ENCODE data around the gene DRC7. TPM values are rescaled to one million over a fixed set of nuclear protein-coding genes. Genes with fewer than 3 reads are reported as not detected.

Gene DRC7
- polyA plus RNA-seq, 1 of the 3 experiments (the other 2 are of a cell fraction) = 0.58 TPM

- CTCF ChIA-PET = interaction anchor here (1.5 kb wide), 2 partner anchors 37 to 109 kb away, joined by 4 to 7 read pairs; no protein-coding TSS in a partner anchor
- Histone ChIP-seq H3K9me3 (no peaks in the 10 kb centered on the region), H3K9me2 (no peaks in the 10 kb centered on the region), H3K9ac (no peak overlapping the region), H3K4me3 (ENCODE audit: low read depth in 2 of 2, low read length in 1 of 2) (no peak overlapping the region), H3K27me3 (ENCODE audit: insufficient read depth) (no peaks in the 10 kb centered on the region; the same call in 1 of the 2 replicates), H3K27ac (ENCODE audit: low read depth in 2 of 2, low read length in 1 of 2) (no peak overlapping the region), H2AFZ (ENCODE audit: low read depth) (no peak overlapping the region), H3K4me2 (no peak overlapping the region), H3K36me3 (replicated peaks in 1 of 2; ENCODE audit: control insufficient read depth in 1 of 2, insufficient read depth in 2 of 2, low read length in 1 of 2) (no peaks in the 10 kb centered on the region), H3K4me1 (ENCODE audit: control insufficient read depth in 1 of 2, insufficient read depth in 2 of 2, low read depth in 1 of 2, low read length in 1 of 2) (peaks cover 0 to 8% of the 10 kb centered on the region in 2 experiments; a peak in 1 of 4 replicates), H3F3A (replicated peaks; ENCODE audit: insufficient read depth) (no peaks in the 10 kb centered on the region), H3K79me2 (ENCODE audit: insufficient read depth) (no peaks in the 10 kb centered on the region), H4K20me1 (ENCODE audit: insufficient read depth) (no peaks in the 10 kb centered on the region)
- DNase-seq = no peak
- TF ChIP-seq SMC3 (IDR thresholded peaks at IDR 0.05; ENCODE audit: low read depth, low read length) (no peak), MEF2A (IDR thresholded peaks at IDR 0.05; ENCODE audit: borderline replicate concordance, low read depth) (no peak), ELF1 (IDR thresholded peaks at IDR 0.05) (no peak), REST (IDR thresholded peaks at IDR 0.05; ENCODE audit: low read depth, low read length) (no peak), NFIC (IDR thresholded peaks at IDR 0.05; ENCODE audit: borderline replicate concordance) (no peak)
- WGBS (ENCODE audit: low lambda C conversion rate) = 76% methylated on average over 11 of the region's 11 CpGs
- POLR2A ChIA-PET = no interaction called here
Measured at GRCh38 chr16:57685633-57686032, 9.0 kb upstream of the DRC7 start.

DNA sequence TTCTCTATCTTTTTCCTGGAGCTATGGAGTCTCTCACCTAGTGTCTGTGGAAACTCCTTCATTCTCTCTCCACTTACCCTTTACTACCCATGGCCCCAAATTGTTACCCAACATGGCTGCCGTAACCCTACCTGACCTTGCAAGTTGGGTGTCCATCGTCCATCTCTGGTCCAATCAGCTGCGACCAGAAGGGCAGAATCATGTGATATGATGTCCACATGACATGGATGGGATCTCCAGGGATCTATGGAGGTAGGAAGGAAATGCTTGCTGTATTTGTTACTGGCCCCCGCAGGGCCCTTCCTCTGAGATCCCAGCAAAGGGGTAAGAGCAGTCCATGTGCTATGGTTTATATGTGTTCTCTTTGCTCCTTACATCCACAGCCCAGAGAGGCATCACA is 8.0 kb upstream of the DRC7 start:
- no peak overlapping the region for H3K4me2 ChIP-seq
- H3K27ac ChIP-seq (ENCODE audit: low read depth in 2 of 2, low read length in 1 of 2) = no peak overlapping the region
- H3K79me2 ChIP-seq (ENCODE audit: insufficient read depth) = no peaks in the 10 kb centered on the region
- H2AFZ ChIP-seq (ENCODE audit: low read depth) = no peak overlapping the region
- no peaks in the 10 kb centered on the region for H3K9me2 ChIP-seq
- TF ChIP-seq SMC3 (IDR thresholded peaks at IDR 0.05; ENCODE audit: low read depth, low read length) = no peak
- H3K9ac ChIP-seq = no peak overlapping the region
- H3K36me3 ChIP-seq (replicated peaks in 1 of 2; ENCODE audit: control insufficient read depth in 1 of 2, insufficient read depth in 2 of 2, low read length in 1 of 2) = no peaks in the 10 kb centered on the region
- no peaks in the 10 kb centered on the region for H4K20me1 ChIP-seq (ENCODE audit: insufficient read depth)
- no peak overlapping the region for H3K4me3 ChIP-seq (ENCODE audit: low read depth in 2 of 2, low read length in 1 of 2)
- H3F3A ChIP-seq (replicated peaks; ENCODE audit: insufficient read depth) = no peaks in the 10 kb centered on the region
- no peaks in the 10 kb centered on the region for H3K9me3 ChIP-seq
- POLR2A ChIA-PET = no interaction called here
- H3K27me3 ChIP-seq (ENCODE audit: insufficient read depth) = no peaks in the 10 kb centered on the region; the same call in 1 of the 2 replicates
- H3K4me1 ChIP-seq (ENCODE audit: control insufficient read depth in 1 of 2, insufficient read depth in 2 of 2, low read depth in 1 of 2, low read length in 1 of 2) = peaks cover 0 to 8% of the 10 kb centered on the region in 2 experiments; a peak in 1 of 4 replicates
- CTCF ChIA-PET = interaction anchor here (0.8 to 1.2 kb wide), 2 partner anchors 37 to 71 kb away, joined by 3 to 4 read pairs; no protein-coding TSS in a partner anchor
- DNase-seq = no peak
- 65% methylated on average over 4 of the region's 4 CpGs for WGBS (ENCODE audit: low lambda C conversion rate)

- H3K27me3 ChIP-seq (ENCODE audit: insufficient read depth) = no peaks in the 10 kb centered on the region; the same call in 1 of the 2 replicates
- POLR2A ChIA-PET = no interaction called here
- CTCF ChIA-PET = interaction anchor here (0.8 kb wide), 1 partner anchor 70 kb away, joined by 3 read pairs; no protein-coding TSS in a partner anchor
- no peak for TF ChIP-seq RXRA (IDR thresholded peaks at IDR 0.05; ENCODE audit: borderline replicate concordance, low read depth)
- TF ChIP-seq RAD21 (IDR thresholded peaks at IDR 0.05; ENCODE audit: low read length) = no peak
- no peak for TF ChIP-seq NRF1 (IDR thresholded peaks at IDR 0.05; ENCODE audit: low read depth, low read length)
- no peak for TF ChIP-seq FOSL2 (IDR thresholded peaks at IDR 0.05; ENCODE audit: borderline replicate concordance, low read depth)
- TF ChIP-seq CHD2 (IDR thresholded peaks at IDR 0.05; ENCODE audit: low read length, partially characterized antibody) = no peak
- TF ChIP-seq, protein P1, sequence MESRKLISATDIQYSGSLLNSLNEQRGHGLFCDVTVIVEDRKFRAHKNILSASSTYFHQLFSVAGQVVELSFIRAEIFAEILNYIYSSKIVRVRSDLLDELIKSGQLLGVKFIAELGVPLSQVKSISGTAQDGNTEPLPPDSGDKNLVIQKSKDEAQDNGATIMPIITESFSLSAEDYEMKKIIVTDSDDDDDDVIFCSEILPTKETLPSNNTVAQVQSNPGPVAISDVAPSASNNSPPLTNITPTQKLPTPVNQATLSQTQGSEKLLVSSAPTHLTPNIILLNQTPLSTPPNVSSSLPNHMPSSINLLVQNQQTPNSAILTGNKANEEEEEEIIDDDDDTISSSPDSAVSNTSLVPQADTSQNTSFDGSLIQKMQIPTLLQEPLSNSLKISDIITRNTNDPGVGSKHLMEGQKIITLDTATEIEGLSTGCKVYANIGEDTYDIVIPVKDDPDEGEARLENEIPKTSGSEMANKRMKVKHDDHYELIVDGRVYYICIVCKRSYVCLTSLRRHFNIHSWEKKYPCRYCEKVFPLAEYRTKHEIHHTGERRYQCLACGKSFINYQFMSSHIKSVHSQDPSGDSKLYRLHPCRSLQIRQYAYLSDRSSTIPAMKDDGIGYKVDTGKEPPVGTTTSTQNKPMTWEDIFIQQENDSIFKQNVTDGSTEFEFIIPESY (IDR thresholded peaks at IDR 0.05; ENCODE audit: borderline replicate concordance, low read depth) = no peak
- TF ChIP-seq, protein P2, sequence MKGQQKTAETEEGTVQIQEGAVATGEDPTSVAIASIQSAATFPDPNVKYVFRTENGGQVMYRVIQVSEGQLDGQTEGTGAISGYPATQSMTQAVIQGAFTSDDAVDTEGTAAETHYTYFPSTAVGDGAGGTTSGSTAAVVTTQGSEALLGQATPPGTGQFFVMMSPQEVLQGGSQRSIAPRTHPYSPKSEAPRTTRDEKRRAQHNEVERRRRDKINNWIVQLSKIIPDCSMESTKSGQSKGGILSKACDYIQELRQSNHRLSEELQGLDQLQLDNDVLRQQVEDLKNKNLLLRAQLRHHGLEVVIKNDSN (IDR thresholded peaks at IDR 0.05; ENCODE audit: borderline replicate concordance, low read depth) = no peak
- TF ChIP-seq USF2 (IDR thresholded peaks at IDR 0.05; ENCODE audit: borderline replicate concordance, low read depth, low read length) = no peak
- TF ChIP-seq EP300 (IDR thresholded peaks at IDR 0.05; ENCODE audit: borderline replicate concordance in 1 of 2, low read depth in 1 of 2, low read length in 1 of 2) = no peak
Measured at GRCh38 chr16:57687363-57687929, 7.2 kb upstream of the DRC7 start.

More at GRCh38 chr16:57687363-57687929, 7.2 kb upstream of the DRC7 start:
- Histone ChIP-seq H2AFZ (ENCODE audit: low read depth) (no peak overlapping the region), H3K79me2 (ENCODE audit: insufficient read depth) (no peaks in the 10 kb centered on the region), H3K27ac (ENCODE audit: low read depth in 2 of 2, low read length in 1 of 2) (no peak overlapping the region), H3K4me1 (ENCODE audit: control insufficient read depth in 1 of 2, insufficient read depth in 2 of 2, low read depth in 1 of 2, low read length in 1 of 2) (peaks cover 0 to 8% of the 10 kb centered on the region in 2 experiments; a peak in 1 of 4 replicates), H3K9me3 (no peaks in the 10 kb centered on the region), H3K9ac (no peak overlapping the region), H3K9me2 (no peaks in the 10 kb centered on the region), H3K4me2 (no peak overlapping the region), H3K36me3 (replicated peaks in 1 of 2; ENCODE audit: control insufficient read depth in 1 of 2, insufficient read depth in 2 of 2, low read length in 1 of 2) (no peaks in the 10 kb centered on the region), H3F3A (replicated peaks; ENCODE audit: insufficient read depth) (no peaks in the 10 kb centered on the region), H3K4me3 (ENCODE audit: low read depth in 2 of 2, low read length in 1 of 2) (no peak overlapping the region), H4K20me1 (ENCODE audit: insufficient read depth) (no peaks in the 10 kb centered on the region)
- 63% methylated on average over 3 of the region's 3 CpGs for WGBS (ENCODE audit: low lambda C conversion rate)
- DNase-seq = no peak
